Measurements from ENCODE around the gene SBK3.
"Not testable (repeated sequence)": the region's sequence is repeated elsewhere in the genome, so short reads cannot be mapped to it uniquely, and the experiment has no call there.

SBK3 gene

GRCh38 chr19:55545443-55545842, at the start of gene SBK3:
Gene SBK3 (minus strand): TSS chr19:55545543. CDS start chr19:55545543, 0 bp downstream.
- no peak for DNase-seq

DNA sequence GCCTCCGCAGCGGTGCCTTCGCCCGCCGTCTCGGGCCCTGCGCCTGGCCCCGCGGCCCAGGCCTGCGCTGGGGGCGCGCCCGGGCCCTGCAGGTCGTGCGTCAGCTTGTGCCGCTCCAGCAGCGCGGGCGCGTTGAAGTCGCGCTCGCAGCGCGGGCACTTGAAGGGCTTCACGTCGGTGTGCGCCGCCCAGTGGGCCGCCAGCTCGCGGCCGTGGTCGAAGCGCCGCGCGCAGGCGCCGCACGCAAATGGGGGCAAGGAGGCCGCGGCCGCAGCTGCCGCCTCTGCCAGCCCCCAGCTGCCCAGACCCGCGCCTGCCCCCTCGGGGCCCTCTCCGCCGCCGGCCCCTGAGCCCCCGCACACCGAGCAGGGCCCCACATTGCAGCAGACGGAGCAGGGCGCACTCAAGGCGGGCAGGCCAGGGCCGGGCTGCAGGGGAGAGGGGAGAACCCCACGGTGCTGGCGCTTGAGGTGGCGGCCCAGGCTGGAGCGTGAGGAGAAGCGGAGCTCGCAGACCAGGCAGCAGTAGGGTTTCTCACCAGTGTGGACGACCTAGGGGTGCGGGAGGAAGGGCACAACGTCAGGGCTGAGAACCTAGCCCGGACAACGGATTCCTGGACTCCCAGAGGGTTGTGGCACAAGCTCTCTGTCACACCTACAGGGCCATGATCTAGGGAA, 47.9 kb upstream of the SBK3 start:
- no peak for DNase-seq

- no peak for DNase-seq
Observed at GRCh38 chr19:55592391-55593090, 47.2 kb upstream of the SBK3 start.

DNA sequence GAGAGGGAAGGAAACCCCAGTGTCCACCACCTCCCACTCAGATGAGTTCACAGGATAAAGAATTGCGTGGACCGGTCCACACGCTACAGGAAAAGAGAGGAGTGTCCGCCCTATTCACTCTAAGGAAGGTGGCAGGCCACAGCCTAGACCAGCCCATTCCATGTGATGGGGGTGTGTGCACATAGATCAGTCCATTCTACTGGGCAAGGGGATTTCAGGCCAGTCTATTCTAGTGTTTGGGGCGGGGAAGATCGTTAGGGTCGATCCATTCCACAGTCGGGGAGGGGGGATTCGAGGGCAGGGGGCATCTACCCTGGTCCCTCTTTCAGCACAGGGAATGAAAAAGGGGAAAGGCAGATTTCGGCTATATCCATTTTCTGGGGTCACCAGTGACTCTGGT, 46.2 kb upstream of the SBK3 start:
- no peak for DNase-seq

DNA sequence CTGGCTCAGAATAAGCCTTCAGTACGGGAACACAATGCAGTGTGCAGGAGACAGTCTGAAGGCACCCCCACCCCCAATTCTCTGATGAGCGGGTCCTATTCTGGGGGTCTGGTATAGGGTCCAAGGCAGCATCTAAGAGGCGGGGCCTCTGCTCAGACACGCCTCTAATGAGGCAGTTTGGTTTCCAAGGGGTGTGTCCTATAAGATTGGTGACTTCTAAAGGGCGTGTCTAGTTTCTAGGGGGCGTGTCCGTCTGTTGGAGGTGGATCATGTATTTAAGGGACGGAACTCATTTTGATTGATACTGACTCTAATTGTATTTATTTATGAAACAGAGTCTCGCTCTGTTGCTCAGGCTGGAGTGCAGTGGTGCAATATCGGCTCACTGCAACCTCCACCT, 45.3 kb upstream of the SBK3 start:
- DNase-seq, result no peak

DNA sequence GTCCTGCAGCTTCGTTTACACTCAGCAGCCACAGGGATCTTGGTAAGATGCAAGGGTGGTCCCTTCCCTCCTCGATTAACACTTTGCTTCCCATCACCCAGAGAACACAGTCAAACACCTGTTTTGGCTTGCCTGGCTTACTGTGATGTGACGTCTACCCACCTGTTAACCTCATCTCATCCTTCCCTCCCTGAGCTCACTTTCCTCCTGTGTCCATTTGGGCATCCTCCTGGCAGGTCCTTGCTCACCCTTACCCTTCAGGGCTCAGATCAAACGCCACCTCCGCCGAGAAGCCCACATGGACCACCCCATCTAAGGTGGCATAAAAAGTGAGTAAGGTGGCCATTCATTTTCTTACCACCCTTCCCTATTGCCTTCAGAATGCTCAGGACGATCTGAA, 44.8 kb upstream of the SBK3 start:
- no peak for DNase-seq

DNA sequence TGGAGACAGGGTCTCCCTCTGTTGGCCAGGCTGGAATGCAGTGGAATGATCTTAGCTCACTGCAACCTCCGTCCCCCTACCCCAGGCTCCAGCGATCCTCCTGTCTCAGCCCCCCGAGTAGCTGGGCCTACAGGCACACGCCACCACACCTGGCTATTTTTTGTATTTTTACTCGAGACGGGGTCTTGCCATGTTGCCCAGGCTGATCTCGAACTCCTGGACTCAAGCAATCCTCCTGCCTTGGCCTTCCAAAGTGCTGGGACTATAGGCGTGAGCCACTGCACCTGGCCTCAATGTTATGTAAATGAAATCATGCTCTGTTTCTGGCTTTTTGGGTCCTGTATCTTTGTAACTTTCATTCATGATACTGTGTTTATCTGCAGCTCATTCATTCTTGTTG, 43.4 kb upstream of the SBK3 start:
- DNase-seq, result no peak

GRCh38 chr19:55586976-55587668, 41.8 kb upstream of the SBK3 start:
- peak; percentile 98 for DNase-seq

DNA sequence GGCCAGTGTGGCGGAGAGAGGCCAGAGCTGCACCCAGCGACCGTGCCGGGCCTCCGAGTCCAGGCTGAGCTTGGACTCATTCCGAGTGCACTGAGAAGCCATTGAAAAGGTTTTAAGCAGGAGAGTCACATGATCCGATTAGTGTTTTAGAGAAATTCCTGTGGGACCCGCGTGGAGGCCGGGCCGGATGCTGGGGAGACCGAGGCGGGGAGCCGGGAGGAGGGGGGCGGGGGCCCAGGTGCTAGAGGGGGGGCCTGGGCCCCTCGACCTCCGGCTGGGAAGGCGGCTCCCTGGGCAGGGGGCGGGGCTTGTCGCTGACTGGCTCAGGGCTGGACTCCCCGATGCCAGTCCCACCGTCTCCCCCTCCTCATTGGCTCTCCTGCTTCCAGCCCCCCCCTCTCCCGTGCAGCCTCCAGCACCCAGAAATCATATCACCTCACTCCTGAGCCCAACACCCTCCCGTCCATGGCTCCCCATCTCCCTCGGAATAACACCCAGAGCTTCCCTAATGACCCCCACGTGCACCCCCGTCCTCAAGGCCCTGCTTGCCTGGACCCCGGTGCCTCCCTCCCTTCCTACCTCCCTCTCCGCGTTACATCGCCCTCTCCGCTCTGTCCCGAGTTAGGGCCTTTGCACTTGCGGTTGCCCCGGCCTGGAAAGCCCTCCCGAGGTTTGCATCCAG, 40.5 kb upstream of the SBK3 start:
- peak; percentile 75 for DNase-seq

GRCh38 chr19:55584871-55585270, 39.5 kb upstream of the SBK3 start:
- DNase-seq, result no peak

- DNase-seq, result not testable (repeated sequence)
Observed at GRCh38 chr19:55583897-55584296, 38.6 kb upstream of the SBK3 start.

GRCh38 chr19:55582284-55582683, 36.9 kb upstream of the SBK3 start:
- not testable (repeated sequence) for DNase-seq

GRCh38 chr19:55581823-55582223, 36.5 kb upstream of the SBK3 start:
- no peak for DNase-seq

DNA sequence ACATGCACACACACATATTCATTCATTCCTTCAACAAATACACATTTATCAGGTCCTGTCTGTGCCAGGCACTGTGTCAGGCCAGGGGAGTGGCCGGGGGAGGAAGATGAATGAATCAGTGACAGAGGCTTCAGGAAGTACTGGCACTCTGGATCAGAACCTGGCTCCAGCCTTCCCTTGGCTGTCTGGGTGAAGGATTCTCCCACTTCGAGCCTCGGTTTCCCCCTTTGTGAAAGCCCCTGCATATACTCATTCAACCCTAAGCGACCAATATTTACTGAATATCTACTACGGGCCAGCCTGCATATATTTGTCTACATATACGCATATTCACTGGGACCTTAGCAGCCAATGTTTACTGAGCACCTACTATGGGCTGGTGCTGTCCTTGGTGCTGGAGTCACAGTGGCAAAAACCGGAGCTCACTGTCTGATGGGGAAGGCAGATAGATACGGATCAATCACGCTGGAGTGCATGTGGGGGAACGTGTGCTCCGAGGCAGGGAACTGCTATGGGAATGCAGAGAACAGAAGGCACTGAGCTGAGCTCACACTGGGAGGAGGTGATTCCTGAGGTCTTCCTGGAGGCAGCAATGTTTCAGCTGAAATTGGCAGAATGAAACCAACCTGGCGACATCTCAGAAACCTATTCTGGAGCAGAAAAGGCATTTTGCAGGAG, 35.9 kb upstream of the SBK3 start:
- peak; percentile 41 for DNase-seq

DNA sequence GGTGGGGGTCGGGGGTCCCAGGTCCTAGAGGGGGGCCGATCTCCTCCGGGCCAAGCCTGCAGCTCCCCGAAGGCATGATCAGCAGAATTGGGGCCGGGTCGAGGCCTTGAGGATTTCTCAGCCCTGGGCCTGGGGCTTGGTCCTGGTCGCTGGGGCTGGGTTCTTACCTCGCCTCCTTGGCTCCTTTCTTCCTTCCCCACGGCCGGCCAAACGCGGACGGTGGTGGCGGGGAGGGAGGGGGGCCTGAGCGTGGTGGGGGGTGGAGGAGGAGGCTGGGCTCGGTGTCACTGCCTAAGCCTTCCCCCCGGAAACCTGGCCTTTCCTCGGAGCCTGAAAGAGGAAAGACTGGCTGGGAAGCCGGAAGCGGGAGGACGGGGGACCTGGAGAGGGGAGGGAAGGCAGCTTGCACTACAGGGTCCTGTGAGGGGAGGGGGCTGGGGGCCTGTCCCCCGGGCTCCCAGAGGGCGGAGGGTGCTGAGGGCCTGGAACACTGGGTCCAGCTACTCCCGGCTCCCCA, 35.3 kb upstream of the SBK3 start, which contains the start of gene ZNF579:
Gene ZNF579, minus strand, starts transcription at position 221 of the 517 bp plus-strand sequence. CDS start 1,209 bp downstream, outside the sequence.
- DNase-seq, result peak; percentile 93

DNA sequence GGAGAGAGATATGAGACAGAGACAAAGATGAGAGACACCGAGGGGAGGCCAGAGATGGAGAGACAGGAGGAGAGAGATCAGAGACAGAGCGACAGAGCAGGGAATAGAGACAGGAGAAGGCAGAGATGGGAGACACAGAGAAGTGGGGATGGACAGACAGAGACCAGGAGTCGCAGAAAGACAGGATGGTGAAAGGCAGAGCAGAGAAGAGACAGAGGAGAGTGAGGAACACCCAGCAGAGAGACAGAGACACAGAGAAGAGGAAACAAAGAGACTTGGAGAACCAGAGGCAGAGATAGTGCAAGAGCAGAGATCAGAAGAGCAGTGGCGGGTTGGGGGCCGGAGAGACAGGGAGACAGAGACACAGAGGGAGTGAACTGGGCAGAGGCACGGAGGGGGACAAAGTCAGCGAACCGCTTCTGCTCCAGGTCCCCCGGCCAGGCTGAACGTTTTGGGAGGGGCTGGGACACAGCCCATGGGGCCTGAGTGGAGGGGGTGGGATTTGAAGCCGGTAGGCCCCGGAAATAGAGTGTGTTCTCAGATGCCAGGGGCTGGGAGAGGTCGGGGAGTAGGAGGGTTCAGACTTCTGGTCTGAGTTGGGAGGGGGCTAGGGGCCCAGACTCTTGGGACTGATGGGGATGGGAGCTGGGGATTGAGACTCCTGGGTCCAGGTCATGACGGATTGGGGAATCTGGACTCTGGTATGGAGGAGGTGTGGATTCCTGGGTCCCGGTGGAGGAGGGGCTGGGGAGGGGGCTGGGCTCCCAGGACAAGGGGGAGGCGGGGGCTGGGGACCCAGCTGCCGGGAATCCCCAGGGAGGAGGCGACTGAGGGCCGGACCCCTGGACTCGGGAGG, 34.7 kb upstream of the SBK3 start:
- no peak for DNase-seq

- DNase-seq, result no peak
Observed at GRCh38 chr19:55578761-55579747, 33.7 kb upstream of the SBK3 start.

GRCh38 chr19:55578031-55578760, 32.9 kb upstream of the SBK3 start:
- DNase-seq, result no peak

DNA sequence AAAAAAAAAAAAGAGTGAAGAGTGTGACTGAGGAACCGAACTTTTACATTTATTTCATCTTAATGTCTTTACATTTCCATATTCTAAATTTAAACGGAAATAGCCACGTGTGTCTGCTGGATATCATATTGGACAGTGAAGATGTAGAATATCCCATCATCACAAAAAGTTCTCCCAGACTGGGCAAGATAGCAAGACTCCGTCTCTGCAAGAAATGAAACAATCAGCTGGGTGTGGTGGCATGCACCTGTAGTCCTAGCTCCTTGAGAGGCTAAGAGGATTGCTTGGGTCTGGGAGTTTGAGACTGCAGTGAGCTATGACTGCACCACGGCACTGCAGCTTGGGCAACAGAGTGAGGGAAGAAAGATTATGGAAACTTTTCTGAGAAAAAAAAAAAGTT, 31.4 kb upstream of the SBK3 start:
- DNase-seq, result no peak
